C1 segment of cervical spinal cord (tissue), 14 donors: Measurements from ENCODE around the gene CCDC121.
A peak's percentile ranks its signal among the peaks of the same experiment; 100 is the strongest.

Experiments used
- DNase-seq, 14 donors: peaks; one replicate each; lab custom pipeline; 2025; lab: John Stamatoyannopoulos, UW

Gene CCDC121

GRCh38 chr2:27628767-27629709, at the start of gene CCDC121, which contains the start of gene GPN1:
TSS of gene CCDC121 (minus strand) at chr2:27629012. CDS start at chr2:27627799, 1,213 bp downstream.
TSS of gene GPN1 (plus strand) at chr2:27629050. CDS start at chr2:27629059, 9 bp downstream.
- peak; percentile 4 to 94 (median 85) for DNase-seq

GRCh38 chr2:27672723-27673486, 44.1 kb upstream of the CCDC121 start:
- DNase-seq, result no peak

- DNase-seq, result no peak
These were observed 42.4 kb upstream of the CCDC121 start for GRCh38 chr2:27671235-27671634.

GRCh38 chr2:27667446-27667845, 38.6 kb upstream of the CCDC121 start:
- no peak for DNase-seq

GRCh38 chr2:27664622-27665363, 36.0 kb upstream of the CCDC121 start:
- DNase-seq, result no peak

- DNase-seq, result peak in 2 of 14 donors; percentile 22 to 34
These were observed 35.4 kb upstream of the CCDC121 start for GRCh38 chr2:27664154-27664574.

- peak in 13 of 14 donors; percentile 56 to 96 (median 88) for DNase-seq
These were observed 34.7 kb upstream of the CCDC121 start, which contains the start of the genes SLC4A1AP and SUPT7L for GRCh38 chr2:27663285-27664153. TSS of gene SLC4A1AP (plus strand) at chr2:27663889. CDS start at chr2:27663915, 26 bp downstream. TSS of gene SUPT7L (minus strand) at chr2:27663614. CDS start at chr2:27662192, 1,422 bp downstream.

- no peak for DNase-seq
These were observed 32.6 kb upstream of the CCDC121 start for GRCh38 chr2:27661371-27661770.

- no peak for DNase-seq
These were observed 26.5 kb upstream of the CCDC121 start for GRCh38 chr2:27655155-27655951.

GRCh38 chr2:27653397-27653796, 24.6 kb upstream of the CCDC121 start:
- DNase-seq, result no peak

- no peak for DNase-seq
These were observed 24.0 kb upstream of the CCDC121 start for GRCh38 chr2:27652790-27653189.

GRCh38 chr2:27652341-27652740, 23.5 kb upstream of the CCDC121 start:
- DNase-seq, result no peak

GRCh38 chr2:27651056-27651455, 22.2 kb upstream of the CCDC121 start:
- no peak for DNase-seq

GRCh38 chr2:27647737-27648136, 18.9 kb upstream of the CCDC121 start:
- no peak for DNase-seq

- DNase-seq, result no peak
These were observed 18.5 kb upstream of the CCDC121 start for GRCh38 chr2:27647289-27647688.

- DNase-seq, result no peak
These were observed 16.4 kb upstream of the CCDC121 start for GRCh38 chr2:27645197-27645596.

- DNase-seq, result no peak
These were observed 12.0 kb upstream of the CCDC121 start for GRCh38 chr2:27640722-27641245.

- DNase-seq, result no peak
These were observed 9.9 kb upstream of the CCDC121 start for GRCh38 chr2:27638709-27639108.

GRCh38 chr2:27638037-27638637, 9.3 kb upstream of the CCDC121 start:
- DNase-seq, result no peak
